H9 (cell line): ENCODE measurements around the gene DBN1. TPM values are rescaled to one million over a fixed set of nuclear protein-coding genes. Genes with fewer than 3 reads are reported as not detected.
A peak's percentile ranks its signal among the peaks of the same experiment; 100 is the strongest.

Experiments
- DNase-seq: peaks from one replicate; pipeline ENCODE4 v3.0.0-alpha.2; 2017
- H2AFZ ChIP-seq: one replicate; pipeline ENCODE4 v1.6.1; 2013; ENCODE audit warnings: mild to moderate bottlenecking, low read length, control low read depth, moderate library complexity
- H2AK5ac ChIP-seq: 2 replicates; pipeline ENCODE4 v1.6.1; 2013; ENCODE audit warnings: low read length, control low read depth, mixed read lengths; ENCODE audit not compliant: insufficient read length
- H2BK120ac ChIP-seq: one replicate; pipeline ENCODE4 v1.6.1; 2013; ENCODE audit warnings: low read depth, mild to moderate bottlenecking, low read length, control low read depth, inconsistent platforms; ENCODE audit not compliant: poor library complexity, severe bottlenecking
- H2BK12ac ChIP-seq: 2 replicates; pipeline ENCODE4 v1.6.1; 2013; ENCODE audit warnings: low read length, control low read depth, mixed read lengths, low read depth; ENCODE audit not compliant: insufficient read length
- H2BK15ac ChIP-seq: 2 replicates; pipeline ENCODE4 v1.6.1; 2013; ENCODE audit warnings: low read depth, low read length, control low read depth
- H2BK20ac ChIP-seq: one replicate; pipeline ENCODE4 v1.6.1; 2013; ENCODE audit warnings: low read depth, mild to moderate bottlenecking, low read length, control low read depth, inconsistent platforms; ENCODE audit not compliant: poor library complexity, severe bottlenecking
- H2BK5ac ChIP-seq: 2 replicates; pipeline ENCODE4 v1.6.1; 2013; ENCODE audit warnings: low read length, control low read depth, mixed read lengths; ENCODE audit not compliant: insufficient read length
- H3K14ac ChIP-seq: 2 replicates; pipeline ENCODE4 v1.6.1; 2013; ENCODE audit warnings: low read length, control low read depth; ENCODE audit not compliant: insufficient read depth
- H3K18ac ChIP-seq: 2 replicates; pipeline ENCODE4 v1.6.1; 2013; ENCODE audit warnings: low read depth, mild to moderate bottlenecking, mixed read lengths, low read length, control low read depth; ENCODE audit not compliant: insufficient read length
- H3K23ac ChIP-seq: 2 replicates; pipeline ENCODE4 v1.6.1; 2013; ENCODE audit warnings: low read length, control low read depth, mixed read lengths, low read depth; ENCODE audit not compliant: insufficient read length
- H3K23me2 ChIP-seq: 2 replicates; pipeline ENCODE4 v1.6.1; 2013; ENCODE audit warnings: low read depth, mild to moderate bottlenecking, mixed read lengths, low read length, control low read depth; ENCODE audit not compliant: insufficient read length, poor library complexity, severe bottlenecking
- H3K27ac ChIP-seq: 2 replicates; pipeline ENCODE4 v1.5.1; 2013; ENCODE audit warnings: low read length, control low read depth, mixed read lengths, low read depth; ENCODE audit not compliant: insufficient read length
- H3K27me3 ChIP-seq: 2 replicates; pipeline ENCODE4 v1.6.1; 2013; ENCODE audit warnings: low read length, control low read depth, inconsistent platforms; ENCODE audit not compliant: insufficient read depth
- H3K4ac ChIP-seq: 2 replicates; pipeline ENCODE4 v1.6.1; 2013; ENCODE audit warnings: low read depth, mild to moderate bottlenecking, control low read depth, inconsistent platforms, low read length, moderate library complexity
- H3K4me1 ChIP-seq: 2 replicates; pipeline ENCODE4 v1.6.1; 2013; ENCODE audit warnings: low read length, control low read depth, inconsistent platforms; ENCODE audit not compliant: insufficient read depth
- H3K4me2 ChIP-seq: 2 replicates; pipeline ENCODE4 v1.6.1; 2013; ENCODE audit warnings: low read length, control low read depth, mixed read lengths; ENCODE audit not compliant: insufficient read length, insufficient read depth
- H3K56ac ChIP-seq: 2 replicates; pipeline ENCODE4 v1.6.1; 2013; ENCODE audit warnings: low read depth, mild to moderate bottlenecking, mixed read lengths, low read length, control low read depth; ENCODE audit not compliant: insufficient read length
- H3K79me1 ChIP-seq: 2 replicates; pipeline ENCODE4 v1.6.1; 2013; ENCODE audit warnings: low read depth, mild to moderate bottlenecking, moderate library complexity, low read length, control low read depth, inconsistent platforms; ENCODE audit not compliant: insufficient read depth, poor library complexity, severe bottlenecking
- H3K79me2 ChIP-seq: 2 replicates; pipeline ENCODE4 v1.6.1; 2013; ENCODE audit warnings: low read length, control low read depth, inconsistent platforms; ENCODE audit not compliant: insufficient read depth
- H3K9ac ChIP-seq: 2 replicates; pipeline ENCODE4 v1.6.1; 2013; ENCODE audit warnings: low read length, control low read depth, mixed read lengths; ENCODE audit not compliant: insufficient read length; ENCODE audit errors: extremely low read depth
- H3K9me3 ChIP-seq: one replicate; pipeline ENCODE4 v1.6.1; 2013; ENCODE audit warnings: low read depth, low read length, inconsistent platforms; ENCODE audit not compliant: control insufficient read depth
- H3T11ph ChIP-seq: one replicate; pipeline ENCODE4 v1.6.1; 2013; ENCODE audit warnings: mild to moderate bottlenecking, low read length, control low read depth, inconsistent platforms
- H4K20me1 ChIP-seq: one replicate; pipeline ENCODE4 v1.6.1; 2013; ENCODE audit not compliant: control insufficient read depth, insufficient read length, insufficient read depth
- H4K5ac ChIP-seq: 2 replicates; pipeline ENCODE4 v1.6.1; 2013; ENCODE audit warnings: low read depth, mild to moderate bottlenecking, mixed read lengths, low read length, control low read depth; ENCODE audit not compliant: insufficient read length
- H4K8ac ChIP-seq: replicated peaks from 2 replicates; pipeline ENCODE4 v1.6.1; 2013; ENCODE audit warnings: low read length, control low read depth, mixed read lengths, low read depth; ENCODE audit not compliant: insufficient read length
- H4K91ac ChIP-seq: 2 replicates; pipeline ENCODE4 v1.6.1; 2013; ENCODE audit warnings: low read depth, mild to moderate bottlenecking, moderate library complexity, mixed read lengths, low read length, control low read depth; ENCODE audit not compliant: insufficient read length
- H3K27ac Mint-ChIP-seq, 3 experiments: 2 replicates in 2 of 3; 3 replicates in 1 of 3; pipeline ENCODE4 v1.8.0; 2020 to 2021; ENCODE audit warnings: mixed read lengths in 3 of 3, mild to moderate bottlenecking in 1 of 3, moderate library complexity in 1 of 3
- H3K27me3 Mint-ChIP-seq: 2 replicates; pipeline ENCODE4 v1.8.0; 2021; ENCODE audit warnings: low read depth, mild to moderate bottlenecking, moderate library complexity, mixed read lengths
- H3K36me3 Mint-ChIP-seq, 3 experiments: 2 replicates in 2 of 3; 3 replicates in 1 of 3; pipeline ENCODE4 v1.8.0; 2020 to 2021; ENCODE audit warnings: low read depth in 3 of 3, mixed read lengths in 3 of 3; ENCODE audit not compliant: insufficient read depth in 1 of 3
- H3K4me1 Mint-ChIP-seq, 2 experiments: 2 replicates each; pipeline ENCODE4 v1.8.0; 2020; ENCODE audit warnings: mixed read lengths in 2 of 2
- H3K4me3 Mint-ChIP-seq, 2 experiments: 2 replicates in 1 of 2; 3 replicates in 1 of 2; pipeline ENCODE4 v1.8.0; 2020 to 2021; ENCODE audit warnings: mild to moderate bottlenecking in 2 of 2, mixed read lengths in 2 of 2, moderate library complexity in 1 of 2
- H3K9me3 Mint-ChIP-seq, 2 experiments: 2 replicates in 1 of 2; 3 replicates in 1 of 2; pipeline ENCODE4 v1.8.0; 2020; ENCODE audit warnings: mild to moderate bottlenecking in 2 of 2, mixed read lengths in 2 of 2, moderate library complexity in 1 of 2
- WGBS: extraction: QIAGEN DNeasy Blood & Tissue Kit; methylation state at CpG from one replicate; pipeline ENCODE4 v1.1.7; 2013; ENCODE audit warnings: missing lambda C conversion rate, low lambda C conversion rate, mixed read lengths; ENCODE audit not compliant: insufficient read length; ENCODE audit errors: extremely low coverage; 5-methylcytosine and 5-hydroxymethylcytosine counted together
- total RNA-seq: library from RNA; stranded (reverse); gene quantifications from 2 replicates; pipeline ENCODE4 v1.2.1, GENCODE V29; 2021
- TF ChIP-seq, protein P1 (sequence below): fragments of 200-600 bp; sonication (generic); conservative IDR thresholded peaks from 3 replicates; pipeline ENCODE4 v1.8.0; 2021; ENCODE audit warnings: antibody characterized with exemption, mild to moderate bottlenecking

DBN1 gene
- total RNA-seq, 1 experiment from 2014 or later: 340 TPM

DNA sequence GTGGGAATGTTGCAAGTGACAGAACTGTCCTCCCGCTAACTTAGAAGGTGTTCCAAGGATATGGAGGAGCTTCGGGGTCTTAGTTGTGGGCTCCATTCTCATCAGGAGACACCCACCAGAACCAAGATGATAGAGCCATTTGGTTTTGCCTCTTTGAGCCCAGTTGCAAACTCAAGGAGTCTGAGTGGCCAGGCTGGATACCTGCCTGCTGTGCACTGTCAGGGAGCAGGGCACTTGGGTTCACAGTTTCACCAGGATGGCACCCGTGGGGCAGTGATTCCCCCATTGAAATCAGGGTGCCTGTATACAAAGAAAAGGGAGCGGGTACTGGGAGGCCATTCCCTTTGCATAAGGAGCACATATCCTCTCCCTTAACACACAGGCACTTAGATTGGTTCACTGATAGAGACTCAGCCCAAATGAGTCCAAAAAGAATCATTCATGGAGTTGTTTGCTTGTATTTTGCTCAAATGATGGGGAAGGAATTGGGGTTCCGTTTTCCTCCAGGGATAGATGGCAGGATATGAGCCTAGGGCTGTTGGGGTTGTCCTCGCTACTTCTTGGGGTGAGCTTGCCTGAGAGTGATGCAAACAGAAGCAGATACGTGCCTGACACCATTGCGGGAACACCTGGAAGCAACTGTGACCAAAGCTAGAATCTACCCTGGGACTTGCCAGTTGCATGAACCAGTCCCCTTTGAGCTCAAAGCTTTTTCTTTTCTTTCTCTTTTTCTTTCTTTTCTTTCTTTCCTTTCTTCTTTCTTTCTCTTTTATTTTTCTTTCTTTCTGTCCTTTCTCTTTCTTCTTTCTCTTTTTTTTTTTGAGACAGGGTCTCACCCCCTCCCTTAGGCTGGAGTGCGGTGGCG is 28.1 kb downstream of the DBN1 start:
- peaks cover 3 to 14% (median 8%) of the 10 kb centered on the region in 3 experiments for H3K36me3 Mint-ChIP-seq
- no peak overlapping the region for H3K4me2 ChIP-seq

More for the DNA sequence above, 28.1 kb downstream of the DBN1 start:
- Histone ChIP-seq H4K91ac (no peak overlapping the region), H2BK12ac (no peak overlapping the region), H3K23ac (no peak overlapping the region), H4K8ac (no peak overlapping the region), H2BK5ac (no peak overlapping the region), H3K23me2 (peaks cover 7% of the 10 kb centered on the region), H3K14ac (no peak overlapping the region), H3K79me1 (no peaks in the 10 kb centered on the region), H3T11ph (no peak overlapping the region), H4K5ac (no peak overlapping the region), H2BK15ac (no peak overlapping the region), H3K18ac (no peak overlapping the region), H3K27ac (no peak overlapping the region), H2BK120ac (no peak overlapping the region), H3K27me3 (no peaks in the 10 kb centered on the region; the same call in 1 of the 2 replicates), H4K20me1 (no peaks in the 10 kb centered on the region), H2AFZ (no peak overlapping the region), H3K4ac (no peak overlapping the region), H3K56ac (no peak overlapping the region), H2BK20ac (no peak overlapping the region), H3K9me3 (no peaks in the 10 kb centered on the region), H3K9ac (no peak overlapping the region), H3K4me1 (no peaks in the 10 kb centered on the region; the same call in 1 of the 2 replicates), H3K79me2 (no peaks in the 10 kb centered on the region), H2AK5ac (no peak overlapping the region)
- DNase-seq: no peak
- Mint-ChIP-seq H3K27me3 (peaks cover 25% of the 10 kb centered on the region), H3K9me3 (no peaks in the 10 kb centered on the region), H3K27ac (peak overlapping the region in 1 of 3 experiments; percentile 36; a peak in 1 of 7 replicates), H3K4me1 (peaks cover 43 to 46% of the 10 kb centered on the region in 2 experiments), H3K4me3 (peak overlapping the region; percentile 59 to 79)
- WGBS: no CpG with 5 or more reads among the region's 10 CpGs
- TF ChIP-seq, protein P1, sequence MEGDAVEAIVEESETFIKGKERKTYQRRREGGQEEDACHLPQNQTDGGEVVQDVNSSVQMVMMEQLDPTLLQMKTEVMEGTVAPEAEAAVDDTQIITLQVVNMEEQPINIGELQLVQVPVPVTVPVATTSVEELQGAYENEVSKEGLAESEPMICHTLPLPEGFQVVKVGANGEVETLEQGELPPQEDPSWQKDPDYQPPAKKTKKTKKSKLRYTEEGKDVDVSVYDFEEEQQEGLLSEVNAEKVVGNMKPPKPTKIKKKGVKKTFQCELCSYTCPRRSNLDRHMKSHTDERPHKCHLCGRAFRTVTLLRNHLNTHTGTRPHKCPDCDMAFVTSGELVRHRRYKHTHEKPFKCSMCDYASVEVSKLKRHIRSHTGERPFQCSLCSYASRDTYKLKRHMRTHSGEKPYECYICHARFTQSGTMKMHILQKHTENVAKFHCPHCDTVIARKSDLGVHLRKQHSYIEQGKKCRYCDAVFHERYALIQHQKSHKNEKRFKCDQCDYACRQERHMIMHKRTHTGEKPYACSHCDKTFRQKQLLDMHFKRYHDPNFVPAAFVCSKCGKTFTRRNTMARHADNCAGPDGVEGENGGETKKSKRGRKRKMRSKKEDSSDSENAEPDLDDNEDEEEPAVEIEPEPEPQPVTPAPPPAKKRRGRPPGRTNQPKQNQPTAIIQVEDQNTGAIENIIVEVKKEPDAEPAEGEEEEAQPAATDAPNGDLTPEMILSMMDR: no peak
